Tibial nerve (tissue), 4 donors: ENCODE results near the gene KRT36. TPM values are rescaled to one million over a fixed set of nuclear protein-coding genes. Genes with fewer than 3 reads are reported as not detected.

Source experiments
- DNase-seq, 2 donors: peaks; one replicate each; pipeline ENCODE4 v3.0.0-alpha.2; 2019; ENCODE audit warnings: low spot score in 2 of 2
- H3K27ac ChIP-seq, 4 donors: fragments of 200-600 bp; sonication (generic) in 3 of 4; one replicate each; pipeline ENCODE4 v1.5.1; 2017 to 2019; ENCODE audit warnings: mild to moderate bottlenecking in 1 of 4
- H3K27me3 ChIP-seq, 2 donors: fragments of 200-600 bp; sonication (generic) in 1 of 2; one replicate each; pipeline versions ENCODE4 v1.5.1 to v1.6.0; 2017 to 2019
- H3K36me3 ChIP-seq, 3 donors: fragments of 200-600 bp; sonication (generic); one replicate each; pipeline ENCODE4 v1.5.1; 2018 to 2019
- H3K4me1 ChIP-seq, 4 donors: fragments of 200-600 bp; sonication (generic) in 3 of 4; one replicate each; pipeline ENCODE4 v1.5.1; 2017 to 2019
- H3K4me3 ChIP-seq, 4 donors: fragments of 200-600 bp; sonication (generic) in 3 of 4; one replicate each; pipeline ENCODE4 v1.5.1; 2017 to 2019; ENCODE audit warnings: mild to moderate bottlenecking in 1 of 4, moderate library complexity in 1 of 4
- H3K9me3 ChIP-seq, 4 donors: fragments of 200-600 bp; sonication (generic) in 3 of 4; one replicate each; pipeline ENCODE4 v1.5.1; 2017 to 2019
- EP300 ChIP-seq, 2 donors: sonication (generic); formaldehyde crosslinking; IDR thresholded peaks; one replicate each; pipeline ENCODE4 v1.6.1; 2017; ENCODE audit warnings: antibody characterized with exemption in 2 of 2, mild to moderate bottlenecking in 1 of 2
- POLR2A ChIP-seq, 2 donors: fragments of 450-650 bp; IDR thresholded peaks; one replicate each; pipeline ENCODE4 v1.6.1; 2017; ENCODE audit warnings: antibody characterized with exemption in 2 of 2, mild to moderate bottlenecking in 2 of 2, moderate library complexity in 2 of 2
- WGBS, 2 donors: methylation state at CpG; one replicate each; pipeline ENCODE4 v1.1.5; 2018; 5-methylcytosine and 5-hydroxymethylcytosine counted together
- total RNA-seq, 4 donors: library from RNA; depleted of rRNA; stranded (reverse); fragments of >200 nt; gene quantifications; one replicate each; pipeline ENCODE4 v1.1.0, GENCODE V29; 2016
- TF ChIP-seq, protein P1 (sequence below), 5 experiments: fragments of 200-600 bp in 3 of 5; fragments of 450-650 bp in 2 of 5; sonication (generic) in 3 of 5; IDR thresholded peaks; one replicate each; pipeline ENCODE4 v1.5.1; 2016 to 2019; ENCODE audit warnings: antibody characterized with exemption in 5 of 5, mild to moderate bottlenecking in 3 of 5, moderate library complexity in 2 of 5

The KRT36 gene
- total RNA-seq, 4 donors from 2014 or later: 0.42 TPM; not detected in 3

DNA sequence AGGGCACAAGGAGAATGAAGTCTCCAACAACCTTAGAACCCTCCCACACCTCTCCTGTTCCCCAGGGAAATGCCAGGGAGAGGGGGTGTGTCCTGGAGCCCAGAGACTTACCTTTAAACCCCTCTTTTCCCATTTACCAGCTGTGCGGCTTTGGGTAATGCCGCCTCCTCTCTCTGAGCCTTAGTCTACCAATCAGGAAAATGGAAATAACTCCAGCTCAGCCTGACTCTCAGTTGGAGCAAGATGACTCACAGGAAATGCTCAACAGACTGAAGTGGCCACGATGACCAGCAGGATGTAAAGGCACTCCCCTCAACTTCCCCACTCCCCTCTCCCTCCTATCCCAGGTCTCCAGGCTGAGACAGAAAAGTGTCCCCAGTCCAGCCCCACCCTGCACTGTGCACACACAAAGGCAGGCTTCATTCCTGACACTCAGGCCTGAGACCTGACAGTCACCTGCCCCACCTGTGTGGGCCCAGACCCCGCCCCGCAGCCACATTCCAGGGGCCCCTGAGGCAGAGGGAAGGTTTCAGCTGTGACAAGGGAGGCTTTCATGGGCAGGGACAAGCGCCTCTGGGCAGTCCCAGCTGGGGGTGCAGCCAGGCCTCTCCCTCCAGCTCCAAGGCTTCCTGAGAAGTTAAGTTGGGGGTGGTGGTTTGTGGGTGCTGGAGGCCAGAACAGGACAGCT lies 32.0 kb upstream of the KRT36 start:
- Histone ChIP-seq H3K9me3 (no peaks in the 10 kb centered on the region), H3K4me3 (no peak overlapping the region), H3K36me3 (no peaks in the 10 kb centered on the region), H3K27ac (peak overlapping the region in 1 of 4 donors; percentile 52), H3K4me1 (peaks cover 0 to 14% (median 0%) of the 10 kb centered on the region in 4 donors), H3K27me3 (peaks cover 0 to 4% of the 10 kb centered on the region in 2 donors)
- DNase-seq: no peak
- 68 to 70% methylated on average over 4 to 6 of the region's 6 CpGs for WGBS, 2 donors
- TF ChIP-seq EP300 (IDR thresholded peaks at IDR 0.05) (no peak), POLR2A (IDR thresholded peaks at IDR 0.05) (no peak)
- TF ChIP-seq, protein P1, sequence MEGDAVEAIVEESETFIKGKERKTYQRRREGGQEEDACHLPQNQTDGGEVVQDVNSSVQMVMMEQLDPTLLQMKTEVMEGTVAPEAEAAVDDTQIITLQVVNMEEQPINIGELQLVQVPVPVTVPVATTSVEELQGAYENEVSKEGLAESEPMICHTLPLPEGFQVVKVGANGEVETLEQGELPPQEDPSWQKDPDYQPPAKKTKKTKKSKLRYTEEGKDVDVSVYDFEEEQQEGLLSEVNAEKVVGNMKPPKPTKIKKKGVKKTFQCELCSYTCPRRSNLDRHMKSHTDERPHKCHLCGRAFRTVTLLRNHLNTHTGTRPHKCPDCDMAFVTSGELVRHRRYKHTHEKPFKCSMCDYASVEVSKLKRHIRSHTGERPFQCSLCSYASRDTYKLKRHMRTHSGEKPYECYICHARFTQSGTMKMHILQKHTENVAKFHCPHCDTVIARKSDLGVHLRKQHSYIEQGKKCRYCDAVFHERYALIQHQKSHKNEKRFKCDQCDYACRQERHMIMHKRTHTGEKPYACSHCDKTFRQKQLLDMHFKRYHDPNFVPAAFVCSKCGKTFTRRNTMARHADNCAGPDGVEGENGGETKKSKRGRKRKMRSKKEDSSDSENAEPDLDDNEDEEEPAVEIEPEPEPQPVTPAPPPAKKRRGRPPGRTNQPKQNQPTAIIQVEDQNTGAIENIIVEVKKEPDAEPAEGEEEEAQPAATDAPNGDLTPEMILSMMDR (IDR thresholded peaks at IDR 0.05): no peak

DNA sequence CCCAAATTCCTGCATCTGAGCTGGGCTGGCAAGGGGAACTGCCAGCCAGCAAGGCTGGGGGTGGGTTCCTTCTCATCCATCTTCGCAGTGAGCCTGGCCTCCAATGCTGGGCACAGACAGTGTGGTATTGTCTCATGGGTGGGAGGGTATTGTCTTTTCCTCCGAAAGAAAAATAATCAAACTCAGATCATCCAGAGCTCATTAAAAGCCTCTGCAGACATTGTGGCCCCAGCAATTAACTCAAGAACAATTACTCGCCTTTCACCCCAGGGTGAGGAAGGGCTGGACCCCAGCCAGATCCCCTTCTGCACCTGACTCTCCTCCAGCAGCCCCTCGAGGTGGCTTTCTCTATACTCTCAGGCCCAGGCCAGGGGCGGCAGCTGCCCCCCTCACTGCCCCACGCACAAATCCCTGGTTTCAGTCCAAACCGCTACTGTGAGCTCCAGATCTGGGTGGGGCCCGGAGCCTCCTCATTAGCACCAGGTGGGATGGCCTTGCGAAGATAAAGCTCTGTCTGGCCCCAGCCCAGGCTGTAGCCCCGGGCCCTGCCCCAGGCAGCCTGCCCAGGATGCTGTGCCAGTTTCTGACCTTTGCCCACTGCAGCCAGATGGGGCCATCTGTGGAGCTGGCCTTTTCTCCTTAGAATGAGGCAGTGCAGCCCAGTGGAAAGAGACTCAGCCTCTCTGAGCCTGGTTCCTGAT lies 31.3 kb upstream of the KRT36 start:
- TF ChIP-seq, protein P1 (IDR thresholded peaks at IDR 0.05): no peak
- TF ChIP-seq EP300 (IDR thresholded peaks at IDR 0.05) (no peak), POLR2A (IDR thresholded peaks at IDR 0.05) (no peak)
- Histone ChIP-seq H3K4me1 (peaks cover 0 to 14% (median 0%) of the 10 kb centered on the region in 4 donors), H3K9me3 (no peaks in the 10 kb centered on the region), H3K27ac (peak overlapping the region in 1 of 4 donors; percentile 52), H3K27me3 (no peaks in the 10 kb centered on the region), H3K36me3 (no peaks in the 10 kb centered on the region), H3K4me3 (no peak overlapping the region)
- DNase-seq: no peak
- WGBS, 2 donors: 43 to 48% methylated on average over 8 to 10 of the region's 10 CpGs

DNA sequence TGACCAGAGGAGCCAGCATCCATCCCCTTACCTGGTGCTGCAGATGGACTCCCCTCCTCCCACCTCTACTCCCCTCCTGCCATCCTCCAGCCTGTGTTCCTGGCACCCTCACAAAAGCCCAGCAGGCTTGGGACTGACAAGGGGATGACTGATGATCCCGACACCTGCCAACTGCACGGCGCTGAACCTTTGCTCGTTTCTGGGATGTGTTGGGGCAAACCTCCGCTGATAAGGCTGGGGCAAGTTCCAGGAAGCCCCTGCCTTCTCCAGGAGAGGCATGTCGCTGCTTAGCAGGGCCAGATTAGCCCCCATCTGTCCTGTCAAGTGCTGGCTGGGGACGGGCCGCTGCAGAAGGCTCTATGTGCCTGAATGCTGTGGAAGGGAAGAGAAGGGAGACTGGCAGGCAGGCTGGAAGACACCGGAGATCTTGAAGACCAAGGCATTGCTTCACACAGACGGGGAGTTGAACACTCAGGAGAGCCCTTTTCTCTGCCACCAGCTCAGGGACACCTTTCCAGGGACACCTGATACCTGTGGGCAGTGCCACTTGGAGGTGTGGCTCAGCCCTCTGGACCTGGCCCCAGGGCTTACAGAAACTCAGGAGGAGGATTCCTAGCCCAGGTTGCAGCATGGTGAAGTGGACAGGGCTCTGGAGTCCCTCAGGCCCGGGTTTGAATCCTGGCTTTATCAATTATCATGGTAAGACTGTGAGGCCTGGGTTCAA lies 30.0 kb upstream of the KRT36 start:
- no peaks in the 10 kb centered on the region for H3K9me3 ChIP-seq
- no peak overlapping the region for H3K27ac ChIP-seq
- H3K4me1 ChIP-seq: peaks cover 0 to 14% (median 0%) of the 10 kb centered on the region in 4 donors
- no peak overlapping the region for H3K4me3 ChIP-seq
- no peak for DNase-seq
- H3K27me3 ChIP-seq: no peaks in the 10 kb centered on the region
- WGBS, 2 donors: 69 to 71% methylated on average over 10 to 11 of the region's 11 CpGs
- H3K36me3 ChIP-seq: no peaks in the 10 kb centered on the region
- TF ChIP-seq POLR2A (IDR thresholded peaks at IDR 0.05) (no peak), EP300 (IDR thresholded peaks at IDR 0.05) (no peak)
- TF ChIP-seq, protein P1 (IDR thresholded peaks at IDR 0.05): no peak

DNA sequence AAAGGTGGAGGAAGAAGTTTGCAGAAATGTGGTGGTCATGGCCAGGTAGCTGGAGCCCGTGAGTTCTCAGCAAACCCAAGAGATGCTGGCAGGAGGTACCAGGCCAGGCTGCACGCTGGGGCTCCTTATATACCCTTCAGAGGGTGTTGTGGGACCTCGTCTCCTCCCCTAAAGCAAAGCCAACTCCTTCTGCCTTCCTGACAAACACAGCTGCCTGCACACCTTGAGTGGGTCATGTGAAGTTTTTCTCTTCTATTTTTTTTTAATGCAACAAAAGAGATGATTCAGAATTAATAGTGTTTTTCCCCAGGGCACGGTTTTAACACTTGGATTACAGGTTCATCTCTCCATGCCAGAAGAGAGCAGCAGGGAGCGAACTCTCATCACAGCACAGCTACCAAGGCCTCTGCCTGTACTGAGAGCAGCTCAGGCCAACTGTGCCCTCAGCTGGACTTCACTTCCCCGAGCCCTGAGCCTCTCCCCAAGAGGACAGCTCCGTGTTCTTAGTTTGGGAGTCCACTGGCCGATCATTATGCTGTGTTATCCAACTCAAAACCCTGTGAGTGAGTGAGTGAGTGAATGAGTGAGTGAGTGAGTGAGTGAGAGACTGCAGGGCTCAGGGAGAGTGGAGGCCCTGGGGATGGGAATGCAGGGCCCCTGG lies 29.2 kb upstream of the KRT36 start, which contains the start of gene KRT15:
TSS of gene KRT15 (minus strand) at position 102 of the 661 bp plus-strand sequence. CDS start at position 39, 63 bp downstream.
- TF ChIP-seq, protein P1 (IDR thresholded peaks at IDR 0.05): no peak
- TF ChIP-seq POLR2A (IDR thresholded peaks at IDR 0.05) (no peak), EP300 (IDR thresholded peaks at IDR 0.05) (no peak)
- 63 to 69% methylated on average over 8 of the region's 8 CpGs for WGBS, 2 donors
- Histone ChIP-seq H3K4me1 (peaks cover 0 to 16% (median 0%) of the 10 kb centered on the region in 4 donors), H3K36me3 (no peaks in the 10 kb centered on the region), H3K4me3 (no peak within 1 kb of the TSS), H3K27ac (no peak within 1 kb of the TSS), H3K9me3 (no peaks in the 10 kb centered on the region), H3K27me3 (no peaks in the 10 kb centered on the region)
- no peak for DNase-seq
